Peyer's patch (tissue), 4 donors: Measurements from ENCODE around the gene MAGI2.

Experiments used
- POLR2A ChIP-seq, 2 donors: fragments of 450-650 bp; IDR thresholded peaks; one replicate each; pipeline ENCODE4 v1.5.1; 2017; ENCODE audit warnings: antibody characterized with exemption in 2 of 2, mild to moderate bottlenecking in 2 of 2, moderate library complexity in 2 of 2
- TF ChIP-seq, protein P1 (sequence below), 6 experiments: fragments of 450-650 bp in 4 of 6; fragments of 200-600 bp in 2 of 6; sonication (generic) in 1 of 6; IDR thresholded peaks; one replicate each; pipeline ENCODE4 v1.5.1; 2017 to 2019; ENCODE audit warnings: antibody characterized with exemption in 6 of 6, mild to moderate bottlenecking in 3 of 6, moderate library complexity in 1 of 6

DNA sequence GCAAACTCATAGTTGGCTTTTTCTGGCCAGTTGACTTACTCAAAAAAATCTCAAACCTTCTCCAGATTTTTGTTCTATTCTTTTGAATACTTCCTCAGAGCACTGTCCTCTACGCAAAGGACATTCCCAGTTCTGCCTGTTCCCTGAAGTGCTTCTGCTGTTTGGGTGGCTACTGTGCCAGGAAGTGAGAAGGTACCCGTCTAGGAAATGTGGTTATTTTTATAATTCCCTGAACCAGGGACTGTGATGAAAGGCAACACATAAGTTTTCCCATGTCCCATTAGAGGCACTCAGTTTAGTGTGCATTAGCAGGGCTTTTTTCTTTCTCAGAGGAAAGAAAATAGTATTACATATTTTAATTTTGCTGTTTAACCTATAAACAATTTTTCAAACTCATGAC is 1284.6 kb downstream of the MAGI2 start:
- TF ChIP-seq, protein P1, sequence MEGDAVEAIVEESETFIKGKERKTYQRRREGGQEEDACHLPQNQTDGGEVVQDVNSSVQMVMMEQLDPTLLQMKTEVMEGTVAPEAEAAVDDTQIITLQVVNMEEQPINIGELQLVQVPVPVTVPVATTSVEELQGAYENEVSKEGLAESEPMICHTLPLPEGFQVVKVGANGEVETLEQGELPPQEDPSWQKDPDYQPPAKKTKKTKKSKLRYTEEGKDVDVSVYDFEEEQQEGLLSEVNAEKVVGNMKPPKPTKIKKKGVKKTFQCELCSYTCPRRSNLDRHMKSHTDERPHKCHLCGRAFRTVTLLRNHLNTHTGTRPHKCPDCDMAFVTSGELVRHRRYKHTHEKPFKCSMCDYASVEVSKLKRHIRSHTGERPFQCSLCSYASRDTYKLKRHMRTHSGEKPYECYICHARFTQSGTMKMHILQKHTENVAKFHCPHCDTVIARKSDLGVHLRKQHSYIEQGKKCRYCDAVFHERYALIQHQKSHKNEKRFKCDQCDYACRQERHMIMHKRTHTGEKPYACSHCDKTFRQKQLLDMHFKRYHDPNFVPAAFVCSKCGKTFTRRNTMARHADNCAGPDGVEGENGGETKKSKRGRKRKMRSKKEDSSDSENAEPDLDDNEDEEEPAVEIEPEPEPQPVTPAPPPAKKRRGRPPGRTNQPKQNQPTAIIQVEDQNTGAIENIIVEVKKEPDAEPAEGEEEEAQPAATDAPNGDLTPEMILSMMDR (IDR thresholded peaks at IDR 0.05): no peak
- TF ChIP-seq POLR2A (IDR thresholded peaks at IDR 0.05): no peak
